IMR-90 (cell line): ENCODE measurements around the gene OR52B2. TPM values are rescaled to one million over a fixed set of nuclear protein-coding genes. Genes with fewer than 3 reads are reported as not detected.

Source experiments
- ATAC-seq: fragments of 200-7000 bp; cut with Tn5 transposase; 2 replicates; pipeline ENCODE4 v1.9.1; 2020; ENCODE audit warnings: low read depth, mild to moderate bottlenecking, moderate library complexity
- BruUV-seq: library from RNA; stranded (reverse); fragments of 400-500 nt; replicated peaks from 2 replicates; lab custom pipeline; 2021; lab: Mats Ljungman, UMichigan
- CTCF ChIA-PET: fragments of 300-600 bp; formaldehyde crosslinking; extraction: SDS; loops from one replicate; lab custom pipeline; 2021; ENCODE audit warnings: antibody characterized with exemption; lab: Yijun Ruan, JAX
- POLR2A ChIA-PET: fragments of 300-600 bp; sonication (Branson Sonifier 250); formaldehyde crosslinking; loops from one replicate; lab custom pipeline; 2022; ENCODE audit warnings: antibody characterized with exemption; ENCODE audit not compliant: unreplicated experiment; lab: Charles Lee
- DNase-seq: peaks from one replicate; pipeline ENCODE4 v3.0.0; 2013
- H2AFZ ChIP-seq: replicated peaks from 2 replicates; pipeline ENCODE3; 2013; ENCODE audit warnings: low read length, mild to moderate bottlenecking; ENCODE audit not compliant: poor library complexity
- H2AK5ac ChIP-seq: 2 replicates; pipeline ENCODE4 v1.6.1; 2013; ENCODE audit warnings: low read depth, low read length, inconsistent platforms
- H2AK9ac ChIP-seq: replicated peaks from 2 replicates; pipeline ENCODE3; 2013; ENCODE audit warnings: mild to moderate bottlenecking, low read depth, low read length, moderate library complexity; ENCODE audit not compliant: poor library complexity
- H2BK120ac ChIP-seq: 2 replicates; pipeline ENCODE4 v1.6.1; 2013; ENCODE audit warnings: low read depth, low read length, inconsistent platforms
- H2BK15ac ChIP-seq: 3 replicates; pipeline ENCODE4 v1.6.1; 2013; ENCODE audit warnings: low read depth, low read length, inconsistent platforms
- H2BK20ac ChIP-seq: 2 replicates; pipeline ENCODE4 v1.6.1; 2013; ENCODE audit warnings: low read depth, mild to moderate bottlenecking, inconsistent platforms, low read length, moderate library complexity
- H2BK5ac ChIP-seq: 2 replicates; pipeline ENCODE4 v1.6.1; 2013; ENCODE audit warnings: mild to moderate bottlenecking, low read depth, low read length, inconsistent platforms; ENCODE audit not compliant: poor library complexity, severe bottlenecking
- H3K14ac ChIP-seq: replicated peaks from 2 replicates; pipeline ENCODE4 v1.6.1; 2013; ENCODE audit warnings: low read depth, low read length, inconsistent platforms
- H3K18ac ChIP-seq: 2 replicates; pipeline ENCODE4 v1.6.1; 2013; ENCODE audit warnings: low read depth, low read length, control low read depth
- H3K23ac ChIP-seq: 2 replicates; pipeline ENCODE4 v1.6.1; 2013; ENCODE audit warnings: low read depth, low read length, inconsistent platforms
- H3K27ac ChIP-seq: 2 replicates; pipeline ENCODE4 v1.5.1; 2013; ENCODE audit warnings: mild to moderate bottlenecking, control low read depth, low read length; ENCODE audit not compliant: insufficient read depth
- H3K27me3 ChIP-seq: 2 replicates; pipeline ENCODE4 v1.6.1; 2013; ENCODE audit warnings: low read length; ENCODE audit not compliant: control insufficient read depth, insufficient read depth
- H3K36me3 ChIP-seq: 2 replicates; pipeline ENCODE4 v1.6.1; 2013; ENCODE audit warnings: low read length, mixed read lengths; ENCODE audit not compliant: control insufficient read depth, insufficient read depth
- H3K4ac ChIP-seq: 2 replicates; pipeline ENCODE4 v1.6.1; 2013; ENCODE audit warnings: low read depth, low read length, inconsistent platforms
- H3K4me1 ChIP-seq: 2 replicates; pipeline ENCODE4 v1.6.1; 2013; ENCODE audit warnings: low read length, mixed read lengths; ENCODE audit not compliant: control insufficient read depth, insufficient read depth
- H3K4me2 ChIP-seq: 2 replicates; pipeline ENCODE4 v1.6.1; 2013; ENCODE audit warnings: low read depth, mild to moderate bottlenecking, control low read depth, low read length, moderate library complexity
- H3K4me3 ChIP-seq: 2 replicates; pipeline ENCODE4 v1.5.1; 2013; ENCODE audit warnings: low read depth, mild to moderate bottlenecking, control low read depth, low read length, moderate library complexity; ENCODE audit not compliant: insufficient read depth
- H3K56ac ChIP-seq: 2 replicates; pipeline ENCODE4 v1.6.1; 2013; ENCODE audit warnings: low read length, inconsistent platforms; ENCODE audit not compliant: insufficient read depth; ENCODE audit errors: extremely low read depth
- H3K79me1 ChIP-seq, 2 experiments: 2 replicates each; pipeline ENCODE4 v1.6.1; 2013; ENCODE audit warnings: low read length in 2 of 2, inconsistent platforms in 1 of 2, low read depth in 1 of 2
- H3K9ac ChIP-seq: 2 replicates; pipeline ENCODE4 v1.6.1; 2013; ENCODE audit warnings: low read depth, low read length, control low read depth
- H3K9me1 ChIP-seq: 2 replicates; pipeline ENCODE4 v1.6.1; 2013; ENCODE audit warnings: low read length, inconsistent platforms; ENCODE audit not compliant: insufficient read depth
- H3K9me3 ChIP-seq: 2 replicates; pipeline ENCODE4 v1.6.1; 2013; ENCODE audit warnings: low read length; ENCODE audit not compliant: control insufficient read depth, insufficient read depth
- H4K20me1 ChIP-seq: 2 replicates; pipeline ENCODE4 v1.6.1; 2013; ENCODE audit warnings: low read length, inconsistent platforms; ENCODE audit not compliant: insufficient read depth
- H4K5ac ChIP-seq: 2 replicates; pipeline ENCODE4 v1.6.1; 2013; ENCODE audit warnings: mild to moderate bottlenecking, low read depth, low read length, control low read depth
- H4K8ac ChIP-seq, 2 experiments: 2 replicates each; pipeline ENCODE4 v1.6.1; 2013; ENCODE audit warnings: low read depth in 2 of 2, low read length in 2 of 2, control low read depth in 1 of 2, inconsistent platforms in 1 of 2
- H4K91ac ChIP-seq: 2 replicates; pipeline ENCODE4 v1.6.1; 2013; ENCODE audit warnings: low read depth, low read length, inconsistent platforms; ENCODE audit not compliant: insufficient read depth
- BHLHE40 ChIP-seq: fragments of 150-350 bp; IDR thresholded peaks from 2 replicates; pipeline ENCODE4 v1.6.1; 2016; ENCODE audit warnings: mild to moderate bottlenecking, low read depth, low read length
- CEBPB ChIP-seq: IDR thresholded peaks from 2 replicates; pipeline ENCODE4 v1.6.1; 2012; ENCODE audit warnings: low read depth, low read length, improper control_type of control experiment
- CHD1 ChIP-seq: IDR thresholded peaks from 2 replicates; pipeline ENCODE4 v1.6.1; 2012; ENCODE audit warnings: low read depth, low read length, improper control_type of control experiment
- FOS ChIP-seq: fragments of 150-350 bp; IDR thresholded peaks from 2 replicates; pipeline ENCODE4 v1.6.1; 2016; ENCODE audit warnings: low read depth, low read length
- MXI1 ChIP-seq: IDR thresholded peaks from 2 replicates; pipeline ENCODE4 v1.6.1; 2012; ENCODE audit warnings: low read depth, mild to moderate bottlenecking, low read length, moderate library complexity, borderline replicate concordance
- POLR2A ChIP-seq: IDR thresholded peaks from 2 replicates; pipeline ENCODE4 v1.6.1; 2012; ENCODE audit warnings: mild to moderate bottlenecking, low read depth, low read length
- RCOR1 ChIP-seq: IDR thresholded peaks from 2 replicates; pipeline ENCODE4 v1.6.1; 2012; ENCODE audit warnings: mild to moderate bottlenecking, low read length, improper control_type of control experiment; ENCODE audit not compliant: insufficient replicate concordance
- RFX5 ChIP-seq: IDR thresholded peaks from 2 replicates; pipeline ENCODE4 v1.8.0; 2012; ENCODE audit warnings: low read depth, mild to moderate bottlenecking, low read length, moderate library complexity
- WGBS, 2 experiments: methylation state at CpG; one replicate each; pipeline versions ENCODE4 v1.1.5 to v1.1.7; 2013; ENCODE audit warnings: missing lambda C conversion rate in 2 of 2; ENCODE audit not compliant: insufficient read length in 1 of 2; ENCODE audit errors: extremely low coverage in 2 of 2; 5-methylcytosine and 5-hydroxymethylcytosine counted together
- dilution Hi-C: fragments of 300-500 bp; cut with HindIII; formaldehyde crosslinking; loops from one replicate; pipeline ENCODE4 v1.14.3; 2018; ENCODE audit warnings: low sequenced_read_pairs; ENCODE audit not compliant: unreplicated experiment
- in situ Hi-C: fragments of 300-500 bp; cut with MboI; formaldehyde crosslinking; loops from 3 replicates; pipeline ENCODE4 v1.14.3; 2019; ENCODE audit warnings: low sequenced_read_pairs, inconsistent platforms, mixed read lengths
- intact Hi-C: fragments of 100-400 bp; cut with micrococcal nuclease; formaldehyde crosslinking; loops from 2 replicates; pipeline ENCODE4 v1.10.0; 2022
- polyA plus RNA-seq, 3 experiments: library from polyadenylated mRNA; depleted of rRNA; stranded (reverse); fragments of >200 nt; gene quantifications; 2 replicates each; pipeline ENCODE4 v1.2.3, GENCODE V29; 2012; ENCODE audit warnings: low replicate concordance in 1 of 3
- total RNA-seq: library from RNA; depleted of rRNA; stranded (reverse); fragments of >200 nt; gene quantifications from 2 replicates; pipeline ENCODE4 v1.2.3, GENCODE V29; 2012
- TF ChIP-seq, protein P1 (sequence below): fragments of 150-350 bp; IDR thresholded peaks from 2 replicates; pipeline ENCODE4 v1.6.1; 2017; ENCODE audit warnings: mild to moderate bottlenecking, antibody characterized with exemption, low read length, low read depth
- TF ChIP-seq, protein P2 (sequence below): fragments of 150-350 bp; IDR thresholded peaks from 2 replicates; pipeline ENCODE4 v1.6.1; 2016; ENCODE audit warnings: low read depth, mild to moderate bottlenecking, low read length, moderate library complexity, borderline replicate concordance
- TF ChIP-seq, protein P3 (sequence below): conservative IDR thresholded peaks from 2 replicates; pipeline ENCODE4 v1.5.1; 2012; ENCODE audit warnings: mild to moderate bottlenecking, low read depth, low read length, improper control_type of control experiment

The OR52B2 gene
- total and polyA plus RNA-seq, 2 of the 4 experiments (the other 2 are of a cell fraction), result not detected

DNA sequence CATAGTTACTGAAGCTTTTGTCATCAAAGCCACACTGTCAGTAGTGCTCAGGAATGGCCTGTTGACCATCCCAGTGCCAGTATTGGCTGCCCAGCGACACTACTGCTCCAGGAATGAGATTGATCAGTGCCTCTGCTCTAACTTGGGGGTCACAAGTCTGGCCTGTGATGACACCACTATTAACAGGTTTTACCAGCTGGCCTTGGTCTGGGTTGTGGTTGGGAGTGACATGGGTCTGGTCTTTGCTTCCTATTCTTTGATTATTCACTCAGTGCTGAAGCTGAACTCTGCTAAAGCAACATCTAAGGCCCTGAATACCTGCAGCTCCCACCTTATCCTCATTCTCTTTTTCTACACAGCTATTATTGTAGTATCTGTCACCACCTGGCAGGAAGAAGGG is 41.1 kb downstream of the OR52B2 start:
- no peak overlapping the region for H2AK9ac ChIP-seq
- intact Hi-C loops (no loop called here), dilution Hi-C loops (no loop called here), in situ Hi-C loops (no loop called here)
- H3K4me3 ChIP-seq, result no peak overlapping the region
- H4K20me1 ChIP-seq, result no peaks in the 10 kb centered on the region
- DNase-seq (no peak), ATAC-seq (no peak)
- H2BK20ac ChIP-seq, result no peak overlapping the region
- no peak overlapping the region for H2AFZ ChIP-seq
- H3K4me1 ChIP-seq, result no peaks in the 10 kb centered on the region
- TF ChIP-seq, protein P1, sequence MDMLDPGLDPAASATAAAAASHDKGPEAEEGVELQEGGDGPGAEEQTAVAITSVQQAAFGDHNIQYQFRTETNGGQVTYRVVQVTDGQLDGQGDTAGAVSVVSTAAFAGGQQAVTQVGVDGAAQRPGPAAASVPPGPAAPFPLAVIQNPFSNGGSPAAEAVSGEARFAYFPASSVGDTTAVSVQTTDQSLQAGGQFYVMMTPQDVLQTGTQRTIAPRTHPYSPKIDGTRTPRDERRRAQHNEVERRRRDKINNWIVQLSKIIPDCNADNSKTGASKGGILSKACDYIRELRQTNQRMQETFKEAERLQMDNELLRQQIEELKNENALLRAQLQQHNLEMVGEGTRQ, result no peak
- TF ChIP-seq FOS, result no peak
- no peak for TF ChIP-seq MXI1
- TF ChIP-seq, protein P2, sequence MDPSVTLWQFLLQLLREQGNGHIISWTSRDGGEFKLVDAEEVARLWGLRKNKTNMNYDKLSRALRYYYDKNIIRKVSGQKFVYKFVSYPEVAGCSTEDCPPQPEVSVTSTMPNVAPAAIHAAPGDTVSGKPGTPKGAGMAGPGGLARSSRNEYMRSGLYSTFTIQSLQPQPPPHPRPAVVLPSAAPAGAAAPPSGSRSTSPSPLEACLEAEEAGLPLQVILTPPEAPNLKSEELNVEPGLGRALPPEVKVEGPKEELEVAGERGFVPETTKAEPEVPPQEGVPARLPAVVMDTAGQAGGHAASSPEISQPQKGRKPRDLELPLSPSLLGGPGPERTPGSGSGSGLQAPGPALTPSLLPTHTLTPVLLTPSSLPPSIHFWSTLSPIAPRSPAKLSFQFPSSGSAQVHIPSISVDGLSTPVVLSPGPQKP, result no peak
- TF ChIP-seq POLR2A, result no peak
- TF ChIP-seq RCOR1, result no peak
- TF ChIP-seq CEBPB, result no peak
- TF ChIP-seq RFX5, result no peak
- TF ChIP-seq CHD1, result no peak
- TF ChIP-seq, protein P3, sequence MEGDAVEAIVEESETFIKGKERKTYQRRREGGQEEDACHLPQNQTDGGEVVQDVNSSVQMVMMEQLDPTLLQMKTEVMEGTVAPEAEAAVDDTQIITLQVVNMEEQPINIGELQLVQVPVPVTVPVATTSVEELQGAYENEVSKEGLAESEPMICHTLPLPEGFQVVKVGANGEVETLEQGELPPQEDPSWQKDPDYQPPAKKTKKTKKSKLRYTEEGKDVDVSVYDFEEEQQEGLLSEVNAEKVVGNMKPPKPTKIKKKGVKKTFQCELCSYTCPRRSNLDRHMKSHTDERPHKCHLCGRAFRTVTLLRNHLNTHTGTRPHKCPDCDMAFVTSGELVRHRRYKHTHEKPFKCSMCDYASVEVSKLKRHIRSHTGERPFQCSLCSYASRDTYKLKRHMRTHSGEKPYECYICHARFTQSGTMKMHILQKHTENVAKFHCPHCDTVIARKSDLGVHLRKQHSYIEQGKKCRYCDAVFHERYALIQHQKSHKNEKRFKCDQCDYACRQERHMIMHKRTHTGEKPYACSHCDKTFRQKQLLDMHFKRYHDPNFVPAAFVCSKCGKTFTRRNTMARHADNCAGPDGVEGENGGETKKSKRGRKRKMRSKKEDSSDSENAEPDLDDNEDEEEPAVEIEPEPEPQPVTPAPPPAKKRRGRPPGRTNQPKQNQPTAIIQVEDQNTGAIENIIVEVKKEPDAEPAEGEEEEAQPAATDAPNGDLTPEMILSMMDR, result no peak
- no peak for TF ChIP-seq BHLHE40
- H3K23ac ChIP-seq, result no peak overlapping the region
- no peak overlapping the region for H3K14ac ChIP-seq
- H3K27ac ChIP-seq, result no peak overlapping the region
- no peak overlapping the region for H2BK15ac ChIP-seq
- H3K4me2 ChIP-seq, result no peak overlapping the region
- no peaks in the 10 kb centered on the region for H3K36me3 ChIP-seq
- no peaks in the 10 kb centered on the region; the same call in 1 of the 2 replicates for H3K9me3 ChIP-seq
- H3K79me1 ChIP-seq, result no peaks in the 10 kb centered on the region
- H3K18ac ChIP-seq, result no peak overlapping the region
- H2BK5ac ChIP-seq, result no peak overlapping the region
- H3K27me3 ChIP-seq, result no peaks in the 10 kb centered on the region
- H3K9me1 ChIP-seq, result no peaks in the 10 kb centered on the region
- H4K8ac ChIP-seq, result no peak overlapping the region
- 20% methylated on average over 1 of the region's 1 CpG; no CpG with 5 or more reads in 1 of the 2 experiments for WGBS, 2 experiments
- H4K5ac ChIP-seq, result no peak overlapping the region
- no TSS peak for BruUV-seq
- no peak overlapping the region for H3K9ac ChIP-seq
- H3K56ac ChIP-seq, result no peak overlapping the region
- H2AK5ac ChIP-seq, result no peak overlapping the region
- H2BK120ac ChIP-seq, result no peak overlapping the region
- CTCF ChIA-PET, result no interaction called here
- no peak overlapping the region for H3K4ac ChIP-seq
- POLR2A ChIA-PET, result no interaction called here
- H4K91ac ChIP-seq, result no peak overlapping the region
